Medulla oblongata (tissue), 1 donor: ENCODE measurements around the gene CALML4.
A peak's percentile ranks its signal among the peaks of the same experiment; 100 is the strongest.
"Not testable (repeated sequence)": the region's sequence is repeated elsewhere in the genome, so short reads cannot be mapped to it uniquely, and the experiment has no call there.

ENCODE experiments used
- DNase-seq: peaks from one replicate; pipeline ENCODE4 v3.0.0-alpha.2; 2015; ENCODE audit errors: extremely low spot score

CALML4 gene, protein sequence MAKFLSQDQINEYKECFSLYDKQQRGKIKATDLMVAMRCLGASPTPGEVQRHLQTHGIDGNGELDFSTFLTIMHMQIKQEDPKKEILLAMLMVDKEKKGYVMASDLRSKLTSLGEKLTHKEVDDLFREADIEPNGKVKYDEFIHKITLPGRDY

DNA sequence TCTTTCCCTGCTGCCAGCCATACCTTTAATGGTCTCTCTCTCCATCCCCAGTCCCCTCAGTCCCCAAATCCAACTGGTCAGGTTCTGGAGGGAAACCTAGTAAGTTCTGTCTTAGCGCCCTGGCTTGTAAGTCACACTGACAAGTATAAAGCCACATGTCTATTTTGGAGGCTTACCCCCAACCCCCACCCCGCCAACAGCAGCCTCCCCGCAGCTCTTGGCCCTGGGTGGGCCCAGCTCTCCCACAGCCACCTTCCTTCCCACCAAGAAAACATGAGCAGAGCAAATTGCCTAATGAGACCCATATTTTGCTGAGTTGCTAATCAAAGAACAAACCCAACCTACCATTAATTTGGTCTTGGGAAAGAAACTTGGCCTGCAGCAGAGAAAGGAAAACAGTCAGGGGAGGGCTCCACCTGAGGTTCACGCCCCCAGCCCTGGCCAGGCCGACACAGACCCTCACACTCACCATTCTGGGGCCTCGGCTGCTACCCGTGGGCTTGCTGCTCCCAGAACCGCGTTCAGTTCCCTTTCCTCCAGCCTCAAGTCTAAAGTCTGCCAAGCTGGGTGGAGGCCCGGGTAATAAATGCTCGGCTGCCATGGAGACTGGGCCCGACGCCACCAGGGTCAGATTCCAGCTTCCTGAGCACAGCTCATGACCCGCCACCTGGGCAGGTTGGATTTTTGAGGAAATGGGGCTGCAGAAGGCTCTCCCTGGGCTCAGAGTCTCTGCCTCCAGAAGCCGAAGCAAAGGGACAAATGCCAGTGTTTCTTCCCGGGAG lies at the start of gene CALML4:
Gene CALML4 (minus strand): TSS at position 557 of the 782 bp plus-strand sequence. CDS start 85 bp downstream, at position 472.
- DNase-seq: peak; percentile 49

DNA sequence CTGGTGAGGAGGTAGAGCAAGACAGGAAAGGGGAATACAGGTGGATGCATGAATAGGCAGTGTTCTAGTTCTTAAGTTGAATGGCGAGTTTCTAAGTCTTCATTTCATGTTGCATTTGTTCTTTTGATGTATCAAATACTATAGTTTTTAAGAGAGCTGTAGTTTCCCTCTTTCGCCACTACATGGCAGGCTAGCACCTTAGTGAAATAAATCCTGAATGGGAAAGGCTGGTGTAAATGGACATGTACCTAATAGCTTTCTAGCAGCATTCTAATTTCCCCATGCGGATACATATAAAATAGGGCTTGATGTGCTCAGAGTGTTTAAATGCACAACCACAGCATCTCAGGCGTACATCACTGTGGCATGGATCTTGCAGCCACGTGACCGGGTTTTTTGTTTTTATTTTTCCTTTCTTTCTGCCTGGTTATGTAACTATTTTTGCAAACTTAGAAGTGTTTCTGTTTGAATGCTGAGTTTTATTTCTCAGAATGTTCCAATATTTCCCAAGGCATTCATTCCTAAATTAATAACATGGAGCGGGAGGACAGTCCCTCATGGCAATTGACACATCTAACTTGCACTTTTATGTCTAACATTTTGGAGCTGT lies 47.9 kb upstream of the CALML4 start:
- DNase-seq: peak; percentile 92

DNA sequence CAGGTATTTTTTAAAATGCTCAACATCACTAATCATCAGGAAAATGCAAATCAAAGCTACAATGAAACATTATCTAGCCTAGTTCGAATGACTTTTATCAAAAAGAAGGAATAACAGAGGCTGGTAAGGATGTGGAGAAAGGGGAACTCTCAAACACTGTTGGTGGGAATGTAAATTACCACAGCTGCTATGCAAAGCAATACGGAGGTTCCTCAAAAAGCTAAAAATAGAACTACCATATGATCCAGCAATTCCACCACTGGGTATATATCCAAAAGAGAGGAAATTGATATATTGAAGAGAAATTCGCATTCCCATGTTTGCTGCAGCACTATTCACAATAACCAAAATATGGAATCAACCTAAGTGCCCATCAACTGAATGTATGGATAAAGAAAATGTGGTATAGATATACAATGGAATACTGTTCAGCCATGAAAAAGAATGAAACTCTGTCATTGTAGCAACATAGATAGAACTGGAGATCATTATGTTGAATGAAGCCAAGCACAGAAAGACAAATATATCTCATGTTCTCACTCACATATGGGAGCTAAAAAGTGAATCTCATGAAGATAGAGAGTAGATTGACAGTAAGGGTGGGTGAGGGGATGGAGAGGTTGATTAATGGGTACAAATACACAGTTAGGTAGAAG lies 44.1 kb upstream of the CALML4 start:
- no peak for DNase-seq

DNA sequence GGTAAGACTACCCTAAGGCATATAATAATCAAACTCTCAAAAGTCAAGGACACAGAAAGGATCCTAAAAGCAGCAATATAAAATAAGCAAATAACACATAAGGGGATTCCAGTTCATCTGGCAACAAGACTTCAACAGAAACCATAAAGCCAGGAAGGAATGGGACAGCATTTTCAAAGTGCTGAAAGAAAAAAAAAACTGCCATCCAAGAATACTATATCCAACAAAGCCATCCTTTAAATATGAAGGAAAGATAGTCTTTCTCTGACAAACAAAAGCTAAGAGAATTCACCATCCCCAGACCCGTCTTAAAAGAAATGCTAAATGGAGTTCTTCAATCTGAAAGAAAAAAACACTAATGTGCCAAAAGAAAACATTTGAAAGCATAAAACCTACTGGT lies 39.1 kb upstream of the CALML4 start:
- DNase-seq: no peak

DNA sequence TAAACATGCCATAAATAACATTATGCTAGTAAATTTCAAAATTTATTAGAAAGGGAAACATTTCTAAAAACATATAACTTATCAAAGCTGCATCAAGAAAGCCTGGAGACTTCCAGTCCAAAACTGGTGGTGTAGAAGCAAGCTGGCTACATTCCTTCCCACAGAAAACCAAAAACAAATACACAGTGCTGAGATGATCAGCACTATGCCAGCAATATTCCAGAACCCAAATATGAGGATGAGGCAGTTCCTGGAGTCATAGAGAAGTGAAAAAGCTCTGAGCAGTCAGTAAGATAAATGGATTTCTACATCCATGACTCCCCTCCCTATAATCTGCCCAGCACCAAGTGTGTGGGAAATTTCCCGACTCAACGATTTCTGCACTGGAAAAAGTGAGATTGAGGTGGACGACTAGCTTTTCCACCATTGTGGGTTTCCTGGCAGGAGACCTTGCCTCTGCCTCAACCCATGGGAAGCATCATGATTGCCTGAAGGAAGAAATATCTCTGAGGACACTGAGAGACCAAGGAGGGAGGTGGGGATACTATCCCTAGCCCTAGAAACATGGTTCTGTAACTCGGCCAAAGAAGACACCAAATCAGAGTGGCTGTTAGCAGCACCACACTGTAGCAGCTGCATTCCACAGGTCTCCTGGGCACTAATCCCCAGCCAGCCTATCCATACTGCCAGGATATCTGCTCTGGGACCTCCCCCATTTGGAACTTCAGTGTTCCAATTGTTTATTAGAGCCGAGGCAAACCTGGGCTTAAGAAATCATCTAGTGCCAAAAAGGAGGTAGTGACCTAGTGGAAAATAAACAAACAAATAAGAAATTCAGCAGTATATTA lies 36.2 kb upstream of the CALML4 start:
- DNase-seq: no peak

DNA sequence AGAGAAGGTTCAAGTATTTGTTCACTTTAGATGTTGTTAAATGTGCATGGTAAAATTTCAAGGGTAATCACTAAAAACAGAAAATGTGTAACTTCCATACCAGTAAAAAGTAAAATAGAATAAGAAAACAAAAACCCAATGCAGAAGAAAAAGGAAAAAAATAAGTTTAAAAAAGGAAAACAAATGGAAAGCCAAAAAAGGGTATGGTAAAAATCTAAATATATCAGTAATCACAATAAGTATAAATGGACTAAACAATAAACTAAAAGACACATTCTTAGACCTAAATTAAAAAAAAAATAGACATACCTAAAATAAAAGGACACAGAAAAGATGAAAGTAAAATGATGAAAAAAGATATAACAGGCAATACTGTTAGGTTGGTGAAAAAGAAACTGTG lies 33.9 kb upstream of the CALML4 start:
- no peak for DNase-seq

DNA sequence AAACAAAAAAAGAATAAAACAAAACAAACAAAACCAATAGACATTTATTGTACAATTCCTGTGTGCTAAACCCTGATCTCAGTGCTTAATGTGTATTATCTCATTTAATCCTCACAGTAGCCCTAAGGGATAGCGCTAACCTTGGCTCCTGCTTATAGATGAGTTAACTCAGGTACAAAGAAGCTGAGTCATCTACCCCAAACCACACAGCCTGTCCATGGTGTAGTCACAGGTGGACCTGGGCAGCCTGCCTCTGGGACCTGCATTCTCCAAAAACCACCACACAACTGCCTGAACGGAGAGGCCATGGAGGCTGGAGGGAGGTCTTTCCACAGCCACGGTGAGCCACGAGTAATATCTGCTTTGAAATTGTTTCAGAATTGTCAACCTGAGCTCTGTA lies 29.9 kb upstream of the CALML4 start:
- DNase-seq: no peak

DNA sequence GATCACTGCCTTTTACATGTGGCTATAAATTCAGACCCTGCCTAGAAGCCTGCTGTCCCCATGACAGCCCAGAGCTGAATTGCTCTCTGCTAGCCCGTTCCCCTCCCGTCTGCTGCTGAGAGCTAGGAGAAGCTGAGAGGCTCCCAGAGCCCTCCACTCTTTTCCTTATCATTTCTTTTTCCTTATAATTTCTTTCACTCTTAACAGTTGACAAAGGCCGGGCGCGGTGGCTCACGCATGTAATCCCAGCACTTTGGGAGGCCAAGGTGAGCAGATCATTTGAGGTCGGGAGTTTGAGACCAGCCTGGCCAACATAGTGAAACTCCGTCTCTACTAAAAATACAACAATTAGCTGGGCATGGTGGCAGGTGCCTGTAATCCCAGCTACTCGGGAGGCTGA lies 29.4 kb upstream of the CALML4 start:
- DNase-seq: not testable (repeated sequence)

DNA sequence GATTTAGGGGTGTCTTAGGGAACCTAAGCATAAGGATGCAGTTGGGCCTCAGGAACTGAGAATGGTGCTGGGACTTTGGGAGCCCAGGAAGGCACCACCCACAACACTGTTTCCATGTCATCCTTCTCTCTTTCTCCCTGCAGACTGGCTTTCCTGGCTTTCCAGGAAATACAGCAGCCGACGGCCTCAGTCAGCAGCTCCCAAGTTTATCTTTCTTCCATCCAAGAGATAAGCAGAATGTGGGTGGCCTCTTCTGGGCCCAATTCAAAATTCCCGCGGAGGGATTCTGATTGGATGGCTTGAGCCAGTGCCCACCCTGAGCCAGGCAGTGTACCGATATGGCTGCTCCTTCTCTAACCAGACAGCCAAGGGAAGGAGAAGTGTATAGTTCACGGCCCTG lies 28.9 kb upstream of the CALML4 start:
- no peak for DNase-seq

DNA sequence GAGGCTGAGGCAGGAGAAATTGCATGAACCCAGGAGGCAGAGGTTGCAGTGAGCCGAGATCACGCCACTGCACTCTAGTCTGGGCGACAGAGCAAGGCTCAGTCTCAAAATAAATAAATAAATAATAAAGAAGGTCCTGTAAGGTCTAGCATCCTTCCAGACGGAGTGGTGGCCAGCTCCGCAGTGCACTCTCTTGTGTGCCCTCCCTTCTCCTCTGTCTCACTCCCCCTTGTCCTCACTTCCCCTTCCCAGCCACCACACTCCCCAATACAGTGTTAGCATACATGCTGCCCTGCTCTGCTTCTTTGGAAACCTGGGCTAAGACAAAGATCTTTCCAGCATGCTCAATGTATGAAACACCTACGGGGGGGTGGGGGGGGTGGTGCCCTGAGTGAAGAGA lies 27.8 kb upstream of the CALML4 start:
- peak; percentile 67 for DNase-seq

DNA sequence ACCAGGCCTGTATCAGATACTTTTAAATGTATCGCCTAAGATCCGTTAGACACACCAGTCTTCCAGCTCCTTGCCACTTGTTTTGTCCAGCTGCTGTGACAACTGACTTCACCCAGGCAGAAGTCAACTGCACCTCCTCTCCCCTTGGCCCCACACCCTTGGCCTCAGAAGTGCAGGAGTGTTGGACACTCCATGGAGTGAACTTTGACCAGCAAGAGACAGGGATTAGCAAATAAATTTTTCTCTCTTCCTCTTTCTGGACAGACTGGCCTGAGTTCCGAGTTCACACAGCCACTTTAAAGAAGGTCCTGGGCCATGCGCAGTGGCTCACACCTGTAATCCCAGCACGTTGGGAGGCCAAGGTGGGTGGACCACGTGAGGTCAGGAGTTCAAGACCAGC lies 27.3 kb upstream of the CALML4 start:
- DNase-seq: peak; percentile 33

DNA sequence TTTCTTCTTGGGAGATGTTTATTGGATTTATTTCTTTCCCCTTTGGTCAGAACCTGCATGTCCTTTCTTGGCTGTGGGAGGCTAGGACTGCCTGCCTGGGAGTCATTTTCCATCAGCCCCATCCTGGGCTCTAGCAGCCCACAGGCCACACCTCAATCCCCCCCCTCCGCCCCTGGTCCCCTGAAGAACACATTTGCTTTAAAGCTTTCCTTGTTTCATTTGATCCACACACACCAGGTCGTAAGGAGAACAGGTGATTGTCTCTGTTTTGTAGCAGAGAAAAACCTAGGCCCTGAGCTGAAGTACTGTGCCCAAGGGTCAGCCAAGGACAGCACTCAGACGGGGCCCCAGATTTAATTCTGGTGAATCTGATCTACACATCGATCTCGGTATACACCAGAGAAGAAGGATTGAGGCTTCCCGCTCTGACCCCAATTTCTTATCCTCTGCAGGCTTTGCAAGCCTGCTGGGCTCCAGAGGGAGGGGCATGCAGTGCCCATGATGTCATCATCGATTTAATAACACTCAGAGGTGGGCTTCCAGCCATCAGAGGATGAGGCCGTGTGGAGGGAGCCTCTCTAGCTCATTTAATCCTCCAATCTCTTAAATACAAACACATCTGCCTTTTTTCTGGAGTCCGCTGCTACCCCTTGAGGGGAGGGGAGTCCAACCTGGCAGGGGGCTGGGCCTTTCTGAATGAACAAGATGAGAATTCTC lies 26.1 kb upstream of the CALML4 start:
- DNase-seq: no peak

DNA sequence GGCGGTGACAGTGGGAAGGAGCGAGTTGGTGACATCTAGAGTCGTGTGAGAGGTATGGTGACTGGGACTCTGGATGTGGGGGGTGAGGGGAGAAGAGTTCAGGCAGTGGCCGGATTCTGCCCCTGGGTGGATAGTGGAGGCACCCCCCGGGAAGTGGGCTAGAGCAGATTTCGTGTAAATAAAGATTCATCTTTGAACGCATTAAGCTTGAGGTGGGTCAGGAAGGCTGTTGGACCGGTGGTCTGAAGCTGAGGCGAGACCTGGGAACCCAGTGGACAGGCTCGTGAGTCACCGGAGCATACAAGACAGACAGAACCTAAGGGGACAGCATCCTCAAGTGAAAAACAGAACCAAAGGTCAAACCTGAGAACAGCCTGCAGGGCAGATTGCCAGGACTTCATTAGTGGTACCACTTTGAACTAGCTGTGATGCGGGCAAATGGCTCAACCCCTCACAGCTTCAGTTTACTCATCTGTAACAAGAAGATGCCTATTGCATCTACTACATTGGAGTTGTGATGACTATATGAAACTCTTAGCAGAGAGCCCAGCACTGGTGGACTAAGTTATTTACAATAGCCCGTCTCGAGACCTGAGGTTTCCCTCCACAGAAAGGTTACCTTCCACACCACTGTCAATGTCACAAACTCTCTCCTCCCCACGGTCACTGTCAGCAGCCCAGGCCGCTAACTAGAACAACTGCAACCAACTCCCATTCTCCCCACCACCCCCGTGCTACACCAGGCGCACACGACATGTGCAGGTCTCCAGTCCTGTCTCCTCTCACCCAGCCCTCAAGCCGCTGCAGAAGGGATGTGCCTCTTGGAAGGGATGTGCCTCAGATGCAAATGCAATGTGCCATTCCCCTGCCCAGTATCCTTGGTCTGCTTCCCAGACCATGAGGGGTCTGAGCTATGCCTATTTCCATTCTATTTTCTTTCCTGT lies 25.3 kb upstream of the CALML4 start:
- no peak for DNase-seq

DNA sequence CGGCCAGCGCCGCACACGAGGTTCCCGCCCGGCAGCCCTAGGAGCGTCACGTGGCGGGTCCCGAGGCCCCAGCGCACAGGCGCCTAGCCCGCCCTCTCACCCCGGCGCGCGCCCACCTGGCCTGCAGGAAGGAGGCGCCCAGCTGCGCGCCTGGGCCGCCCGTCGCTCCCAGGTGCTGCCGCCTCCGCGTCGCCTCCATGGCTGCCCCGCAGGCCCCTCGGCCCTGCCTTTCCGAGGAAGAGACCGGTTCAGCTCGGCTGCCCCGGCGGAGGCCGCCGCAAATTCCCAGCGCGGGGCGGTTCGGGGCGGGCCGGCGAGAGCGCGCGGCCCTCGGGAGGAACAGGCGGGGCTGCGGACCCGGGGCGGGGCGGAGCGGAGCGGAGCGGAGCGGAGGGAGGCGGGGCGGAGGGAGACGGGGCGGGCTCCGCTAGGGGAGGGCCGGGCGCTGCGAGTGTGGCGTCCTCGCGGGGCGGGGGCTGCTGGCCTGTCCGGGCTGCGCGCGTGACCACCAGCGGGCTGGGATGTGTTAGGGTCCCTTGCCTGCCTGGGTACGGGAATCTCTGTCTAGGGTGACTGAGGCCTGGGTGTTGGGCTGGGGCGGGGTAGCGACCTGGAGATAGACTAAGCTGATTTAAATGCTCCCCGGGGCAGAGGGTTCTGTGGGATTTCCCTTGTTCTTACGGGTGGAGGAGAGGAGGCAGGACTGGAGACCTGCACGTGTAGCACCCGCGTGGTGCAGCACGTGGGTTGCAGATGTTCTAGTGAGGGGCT lies 24.4 kb upstream of the CALML4 start, which contains the start of gene CLN6:
Gene CLN6 (minus strand): TSS at position 343 of the 771 bp plus-strand sequence. CDS start 144 bp downstream, at position 199.
- DNase-seq: peak; percentile 87

DNA sequence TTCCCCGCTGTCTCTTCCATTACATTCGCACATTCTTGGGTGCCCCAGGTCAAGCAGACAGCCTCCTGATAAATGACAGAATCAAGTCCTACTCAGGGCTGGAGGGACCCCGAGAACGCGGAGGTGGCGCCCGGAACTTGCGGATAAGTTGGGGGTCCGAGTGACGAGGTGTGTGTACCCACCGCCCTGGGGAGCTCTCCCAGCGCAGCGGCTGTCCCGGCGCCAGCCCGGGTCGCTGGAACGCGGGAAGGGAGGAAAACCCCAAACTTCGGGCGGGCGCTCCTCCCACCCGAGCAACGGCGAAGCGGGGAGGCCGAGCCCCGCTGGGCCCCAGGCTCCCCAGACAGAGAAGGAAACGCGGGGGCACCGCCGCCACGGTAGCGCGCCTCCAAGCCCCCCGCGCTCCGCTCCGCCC lies 23.8 kb upstream of the CALML4 start:
- DNase-seq: no peak

DNA sequence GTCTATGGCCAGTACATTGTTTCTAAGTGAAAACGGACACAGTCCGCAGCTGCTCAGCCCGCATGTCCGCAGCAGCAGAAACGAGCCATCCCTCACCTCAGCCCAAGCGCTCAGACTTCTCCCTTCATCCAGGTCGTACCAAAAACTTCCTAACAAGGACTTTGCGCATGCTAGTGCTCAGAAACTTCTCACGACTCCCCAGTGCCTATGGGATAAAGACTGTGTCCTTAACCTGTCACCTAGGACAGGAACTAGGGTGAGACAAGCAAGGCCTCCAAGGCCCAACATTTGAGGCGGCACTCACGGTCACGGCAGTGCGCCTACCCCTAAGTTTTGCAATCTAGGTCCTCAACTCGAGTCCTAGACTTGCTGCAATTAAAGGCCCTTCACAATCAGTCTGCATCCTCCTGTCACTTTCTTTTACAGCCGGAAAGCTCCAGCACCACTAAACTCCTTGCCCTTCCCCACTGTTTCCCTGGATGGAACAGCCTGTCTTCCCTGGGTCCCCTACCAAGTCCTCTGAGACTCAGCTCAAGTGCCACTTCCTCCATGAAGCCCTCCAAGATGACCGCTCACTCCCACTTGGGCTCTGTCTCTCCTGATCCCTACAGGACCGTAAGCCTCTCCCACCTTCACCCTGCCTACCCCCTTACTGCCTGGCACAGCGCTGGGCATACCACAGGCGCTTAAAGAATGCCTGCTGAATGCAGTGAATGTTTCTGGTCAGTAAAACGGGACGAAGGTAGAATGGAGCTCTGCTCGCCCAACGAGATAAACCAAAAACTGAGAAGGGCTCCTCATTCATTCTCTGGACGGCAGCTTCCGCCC lies 23.2 kb upstream of the CALML4 start:
- no peak for DNase-seq

DNA sequence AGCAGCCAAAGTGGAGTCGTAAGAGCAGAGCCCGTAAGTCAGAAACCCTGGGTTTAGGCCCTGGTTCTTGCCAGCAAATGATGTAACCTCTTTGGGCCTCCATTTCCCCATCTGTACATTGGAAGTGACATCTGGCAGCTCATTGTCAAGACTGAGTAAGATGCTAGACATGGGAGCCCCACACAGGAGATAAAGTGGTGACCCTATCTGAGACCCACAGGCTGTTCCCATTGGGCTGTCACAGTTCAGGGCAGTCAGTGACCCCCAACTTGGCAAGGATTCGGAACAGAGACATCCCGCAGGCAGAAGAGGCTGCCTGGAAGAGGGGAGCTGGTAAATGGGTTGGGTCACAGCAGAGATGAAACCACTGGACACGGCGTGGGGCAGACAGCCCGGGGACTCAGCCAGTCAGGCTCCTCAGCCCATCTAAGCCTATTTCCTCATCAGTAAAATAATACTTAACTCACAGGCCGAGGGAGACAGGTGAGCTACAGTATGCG lies 22.6 kb upstream of the CALML4 start:
- DNase-seq: no peak

DNA sequence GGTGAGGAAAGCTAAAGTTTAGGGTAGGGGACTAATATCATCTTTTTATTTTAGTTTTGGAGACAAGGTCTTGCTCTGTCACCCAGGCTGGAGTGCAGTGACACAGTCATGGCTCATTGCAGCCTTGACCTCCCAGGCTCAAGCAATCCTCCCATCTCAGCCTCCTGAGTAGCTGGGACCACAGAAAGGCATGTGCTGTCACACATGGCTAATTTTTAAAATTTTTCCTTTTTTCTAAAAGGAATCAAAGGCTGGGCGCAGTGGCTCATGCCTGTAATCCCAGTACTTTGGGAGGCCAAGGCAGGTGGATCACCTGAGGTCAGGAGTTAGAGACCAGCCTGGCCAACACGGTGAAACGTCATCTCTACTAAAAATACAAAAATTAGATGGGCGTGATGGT lies 20.3 kb upstream of the CALML4 start:
- not testable (repeated sequence) for DNase-seq
